NB4 (cell line): Measurements from ENCODE around the gene STK38L.

ENCODE experiments used
- CTCF ChIP-seq: IDR thresholded peaks from one replicate; pipeline ENCODE4 v1.5.1; 2012; ENCODE audit warnings: low read depth, low read length
- POLR2A ChIP-seq: IDR thresholded peaks from 2 replicates; pipeline ENCODE4 v1.6.1; 2011; ENCODE audit warnings: mild to moderate bottlenecking; ENCODE audit not compliant: insufficient read length; ENCODE audit errors: extremely low read depth

- TF ChIP-seq CTCF (no peak), POLR2A (no peak)
Measured at GRCh38 chr12:27366621-27367020, 122.5 kb downstream of the STK38L start.
